HG03521 (cell line): Measurements from ENCODE around the gene GRAMD4.

ENCODE experiments used
- ATAC-seq: cut with Tn5 transposase; IDR thresholded peaks from one replicate; pipeline ENCODE4 v1.9.1; 2021; ENCODE audit warnings: mild to moderate bottlenecking, moderate library complexity; ENCODE audit not compliant: unreplicated experiment

GRAMD4 gene

GRCh38 chr22:46707305-46707704 is 87.1 kb downstream of the GRAMD4 start:
- no peak for ATAC-seq

GRCh38 chr22:46707827-46708570 is 87.8 kb downstream of the GRAMD4 start:
- no peak for ATAC-seq

- no peak for ATAC-seq
Observed at GRCh38 chr22:46708766-46709330, 88.7 kb downstream of the GRAMD4 start.

GRCh38 chr22:46710806-46711205 is 90.6 kb downstream of the GRAMD4 start:
- ATAC-seq: no peak

- ATAC-seq: no peak
Observed at GRCh38 chr22:46712288-46712687, 92.1 kb downstream of the GRAMD4 start.

GRCh38 chr22:46714550-46714949 is 94.4 kb downstream of the GRAMD4 start:
- ATAC-seq: no peak

- ATAC-seq: no peak
Observed at GRCh38 chr22:46719921-46720320, 99.7 kb downstream of the GRAMD4 start.

GRCh38 chr22:46721501-46722085 is 101.4 kb downstream of the GRAMD4 start:
- ATAC-seq: no peak

GRCh38 chr22:46723882-46724281 is 103.7 kb downstream of the GRAMD4 start:
- ATAC-seq: no peak

- ATAC-seq: no peak
Observed at GRCh38 chr22:46725096-46725495, 104.9 kb downstream of the GRAMD4 start.

GRCh38 chr22:46726066-46726985 is 106.1 kb downstream of the GRAMD4 start:
- no peak for ATAC-seq

- no peak for ATAC-seq
Observed at GRCh38 chr22:46726986-46727317, 106.8 kb downstream of the GRAMD4 start.

- ATAC-seq: no peak
Observed at GRCh38 chr22:46727813-46728364, 107.7 kb downstream of the GRAMD4 start.

- no peak for ATAC-seq
Observed at GRCh38 chr22:46728470-46728869, 108.3 kb downstream of the GRAMD4 start.
